Endothelial cell of umbilical vein (primary cell): ENCODE measurements around the gene HBA2. TPM values are rescaled to one million over a fixed set of nuclear protein-coding genes. Genes with fewer than 3 reads are reported as not detected.

Experiments
- BruUV-seq: library from RNA; stranded (reverse); fragments of 400-500 nt; replicated peaks from 2 replicates; lab custom pipeline; 2021; lab: Mats Ljungman, UMichigan
- CTCF ChIA-PET: fragments of 300-600, 350-600 bp; sonication (Branson Sonifier 250); formaldehyde crosslinking; loops from one replicate; lab custom pipeline; 2021; ENCODE audit warnings: antibody characterized with exemption, inconsistent platforms; lab: Charles Lee
- POLR2A ChIA-PET: fragments of 300-600, 350-600 bp; sonication (Branson Sonifier 250); formaldehyde crosslinking; loops from one replicate; lab custom pipeline; 2021; ENCODE audit warnings: antibody characterized with exemption, inconsistent platforms; lab: Charles Lee
- DNase-seq: peaks from one replicate; pipeline ENCODE4 v3.0.0-alpha.2; 2011; ENCODE audit warnings: low read depth, low spot score
- FAIRE-seq: peaks from 2 replicates; lab custom pipeline; 2011; peaks lifted over from hg19 to GRCh38; lab: Jason Lieb, UNC
- H2AFZ ChIP-seq: 2 replicates; pipeline ENCODE4 v1.6.0; 2012; ENCODE audit warnings: low read depth, low read length, control low read depth, inconsistent platforms
- H3K27ac ChIP-seq: 2 replicates; pipeline ENCODE4 v1.5.1; 2011; ENCODE audit warnings: low read depth, mild to moderate bottlenecking, control low read depth, low read length, moderate library complexity; ENCODE audit not compliant: insufficient read depth
- H3K27me3 ChIP-seq, 2 experiments: 2 replicates each; pipeline versions ENCODE4 v1.6.0 to v1.6.1; 2011; ENCODE audit warnings: low read length in 2 of 2, mixed read lengths in 1 of 2; ENCODE audit not compliant: control insufficient read depth in 2 of 2, insufficient read depth in 2 of 2
- H3K36me3 ChIP-seq, 2 experiments: 2 replicates in 1 of 2; 3 replicates in 1 of 2; pipeline ENCODE4 v1.5.1; 2011; ENCODE audit warnings: low read length in 2 of 2, mild to moderate bottlenecking in 1 of 2, moderate library complexity in 1 of 2; ENCODE audit not compliant: control insufficient read depth in 2 of 2, insufficient read depth in 2 of 2; ENCODE audit errors: extremely low read depth in 1 of 2
- H3K4me1 ChIP-seq: 3 replicates; pipeline ENCODE4 v1.5.1; 2011; ENCODE audit warnings: mild to moderate bottlenecking, low read length; ENCODE audit not compliant: control insufficient read depth, insufficient read depth; ENCODE audit errors: extremely low read depth
- H3K4me2 ChIP-seq: 2 replicates; pipeline ENCODE4 v1.6.1; 2011; ENCODE audit warnings: low read length, control low read depth, mixed read lengths; ENCODE audit not compliant: insufficient read depth
- H3K4me3 ChIP-seq, 3 experiments: fragments of 200-600 bp in 1 of 3; sonication (generic), shearing (Covaris generic) in 1 of 3; replicated peaks in 1 of 3; 2 replicates each; pipeline ENCODE4 v1.5.1; 2011 to 2016; ENCODE audit warnings: control low read depth in 3 of 3, low read length in 3 of 3, mild to moderate bottlenecking in 2 of 3, inconsistent platforms in 1 of 3, low read depth in 1 of 3, moderate library complexity in 1 of 3; ENCODE audit not compliant: insufficient read depth in 1 of 3
- H3K79me2 ChIP-seq: 2 replicates; pipeline ENCODE4 v1.6.0; 2012; ENCODE audit warnings: low read length, inconsistent platforms; ENCODE audit not compliant: control insufficient read depth, insufficient read depth
- H3K9ac ChIP-seq: replicated peaks from 2 replicates; pipeline ENCODE3; 2011; ENCODE audit warnings: low read length, control low read depth; ENCODE audit not compliant: insufficient read depth; ENCODE audit errors: extremely low read depth
- H3K9me1 ChIP-seq: replicated peaks from 3 replicates; pipeline ENCODE4 v1.6.0; 2011; ENCODE audit warnings: mild to moderate bottlenecking, low read length; ENCODE audit not compliant: control insufficient read depth, insufficient read depth; ENCODE audit errors: extremely low read depth
- H3K9me3 ChIP-seq: replicated peaks from 2 replicates; pipeline ENCODE4 v1.5.1; 2012; ENCODE audit warnings: low read length, inconsistent platforms; ENCODE audit not compliant: control insufficient read depth, insufficient read depth
- H4K20me1 ChIP-seq: replicated peaks from 2 replicates; pipeline ENCODE3; 2011; ENCODE audit warnings: mild to moderate bottlenecking, low read length; ENCODE audit not compliant: control insufficient read depth, insufficient read depth; ENCODE audit errors: extremely low read depth
- CTCF ChIP-seq, 2 donors: IDR thresholded peaks; 1 replicate in 1 of 2; 2 replicates in 1 of 2; pipeline ENCODE4 v1.5.1; 2011; ENCODE audit warnings: low read length in 2 of 2, mild to moderate bottlenecking in 2 of 2, moderate library complexity in 2 of 2, control low read depth in 1 of 2, inconsistent platforms in 1 of 2, low read depth in 1 of 2; ENCODE audit not compliant: insufficient read depth in 1 of 2; ENCODE audit errors: extremely low read depth in 1 of 2
- EZH2 ChIP-seq: IDR thresholded peaks from 2 replicates; pipeline ENCODE4 v1.6.1; 2012; ENCODE audit warnings: borderline replicate concordance, low read depth, mild to moderate bottlenecking, moderate library complexity, low read length, inconsistent platforms; ENCODE audit not compliant: severe bottlenecking
- FOS ChIP-seq: IDR thresholded peaks from 2 replicates; pipeline ENCODE4 v1.6.1; 2011; ENCODE audit warnings: mild to moderate bottlenecking, low read length, moderate library complexity, borderline replicate concordance; ENCODE audit not compliant: insufficient read depth
- GATA2 ChIP-seq: IDR thresholded peaks from 2 replicates; pipeline ENCODE4 v1.7.0; 2011; ENCODE audit warnings: low read depth, mild to moderate bottlenecking, moderate library complexity, mixed read lengths, low read length; ENCODE audit not compliant: insufficient read length, insufficient read depth
- JUN ChIP-seq: IDR thresholded peaks from 2 replicates; pipeline ENCODE4 v1.6.1; 2011; ENCODE audit warnings: borderline replicate concordance, low read depth; ENCODE audit not compliant: insufficient read length, insufficient read depth
- MAX ChIP-seq: IDR thresholded peaks from 2 replicates; pipeline ENCODE4 v1.6.1; 2011; ENCODE audit not compliant: insufficient read depth, insufficient read length
- MYC ChIP-seq: IDR thresholded peaks from one replicate; pipeline ENCODE4 v1.6.1; 2011; ENCODE audit warnings: mild to moderate bottlenecking, low read depth, low read length
- POLR2A ChIP-seq: IDR thresholded peaks from 2 replicates; pipeline ENCODE4 v1.6.1; 2012; ENCODE audit warnings: low read depth, mild to moderate bottlenecking, control low read depth, low read length
- POLR2AphosphoS5 ChIP-seq: IDR thresholded peaks from 2 replicates; pipeline ENCODE4 v1.6.1; 2012; ENCODE audit warnings: low read depth, mild to moderate bottlenecking, control low read depth, low read length, moderate library complexity; ENCODE audit not compliant: insufficient read depth
- dilution Hi-C: fragments of 300-500 bp; cut with MboI; formaldehyde crosslinking; loops from one replicate; pipeline ENCODE4 v1.15.0; 2019; ENCODE audit warnings: low sequenced_read_pairs; ENCODE audit not compliant: extremely low pct_ligation_motif_present
- intact Hi-C: fragments of 100-400 bp; cut with micrococcal nuclease; formaldehyde crosslinking; loops from one replicate; pipeline ENCODE4 v1.10.0; 2022
- polyA plus RNA-seq, 4 experiments: library from polyadenylated mRNA; depleted of rRNA in 3 of 4; stranded (reverse) in 3 of 4; unstranded in 1 of 4; fragments of >200 nt; gene quantifications; 2 replicates each; pipeline versions ENCODE4 v1.2.1 to v1.2.3, GENCODE V29; 2011 to 2012; ENCODE audit warnings: missing spikeins in 1 of 4
- total RNA-seq: library from RNA; stranded (reverse); gene quantifications from 2 replicates; pipeline ENCODE4 v1.2.3, GENCODE V29; 2021

Gene HBA2
- total and polyA plus RNA-seq, 2 donors (not counting 3 experiments of a cell fraction or from before 2014, with no cell fraction given), result not detected

- intact Hi-C loops (no loop called here), dilution Hi-C loops (no loop called here)
- no peak overlapping the region for H3K4me2 ChIP-seq
- no peak overlapping the region for H2AFZ ChIP-seq
- CTCF ChIA-PET, result no interaction called here
- TF ChIP-seq POLR2A (no peak), EZH2 (no peak), GATA2 (no peak), MAX (no peak), CTCF (IDR thresholded peaks at IDR 0.05; ENCODE audit: extremely low read depth in 1 of 2, insufficient read depth in 1 of 2, low read depth in 1 of 2, low read length in 2 of 2) (no peak), MYC (no peak), POLR2AphosphoS5 (no peak), FOS (no peak), JUN (no peak)
- H3K9me3 ChIP-seq, result no peaks in the 10 kb centered on the region
- H3K27me3 ChIP-seq, result no peaks in the 10 kb centered on the region
- H3K4me3 ChIP-seq, result no peak overlapping the region
- H3K79me2 ChIP-seq, result no peaks in the 10 kb centered on the region
- POLR2A ChIA-PET, result no interaction called here
- no peaks in the 10 kb centered on the region for H3K4me1 ChIP-seq
- peaks cover 22 to 53% of the 10 kb centered on the region in 2 experiments for H3K36me3 ChIP-seq
- no TSS peak for BruUV-seq
- no peak for FAIRE-seq
- H3K9me1 ChIP-seq, result no peaks in the 10 kb centered on the region
- H4K20me1 ChIP-seq, result no peaks in the 10 kb centered on the region
- no peak overlapping the region for H3K9ac ChIP-seq
- DNase-seq, result no peak
- H3K27ac ChIP-seq, result no peak overlapping the region
These were observed 21.8 kb downstream of the HBA2 start for GRCh38 chr16:194516-194915.
